ENCODE data around the gene TMEM151A. TPM values are rescaled to one million over a fixed set of nuclear protein-coding genes. Genes with fewer than 3 reads are reported as not detected.
"Not testable (repeated sequence)": the region's sequence is repeated elsewhere in the genome, so short reads cannot be mapped to it uniquely, and the experiment has no call there.

The TMEM151A gene
- total RNA-seq, 1 experiment from 2014 or later = not detected

- H3K9ac ChIP-seq (ENCODE audit: low read length) = no peak overlapping the region
- no peaks in the 10 kb centered on the region for H3K27me3 ChIP-seq (ENCODE audit: low read length)
- TF ChIP-seq EZH2 (IDR thresholded peaks at IDR 0.05; ENCODE audit: low read length, unreplicated experiment) (no peak), CTCF (conservative IDR thresholded peaks at IDR 0.05; ENCODE audit: low read depth, low read length) (no peak), EZH2phosphoT487 (IDR thresholded peaks at IDR 0.05; ENCODE audit: borderline replicate concordance, low read length) (no peak)
- ChIA-PET CTCF (no interaction called here), POLR2A (ENCODE audit: unreplicated experiment) (no interaction called here)
- no peaks in the 10 kb centered on the region for H4K20me1 ChIP-seq (ENCODE audit: low read length)
- no TSS peak for BruUV-seq (replicated peaks)
- no peaks in the 10 kb centered on the region for H3K9me3 ChIP-seq (ENCODE audit: low read length)
- no peaks in the 10 kb centered on the region for H3K79me2 ChIP-seq (ENCODE audit: low read length)
- no peak overlapping the region for H3K27ac ChIP-seq (ENCODE audit: low read length)
- intact Hi-C loops (cut with micrococcal nuclease) = no loop called here
- H2AFZ ChIP-seq (ENCODE audit: low read length) = no peak overlapping the region
- no peaks in the 10 kb centered on the region for H3K9me2 ChIP-seq (replicated peaks; ENCODE audit: low read length)
- H3K36me3 ChIP-seq (ENCODE audit: low read depth, low read length) = no peaks in the 10 kb centered on the region
- H3K4me3 ChIP-seq (ENCODE audit: low read length) = no peak overlapping the region
- H3F3A ChIP-seq (ENCODE audit: low read length, unreplicated experiment) = no peaks in the 10 kb centered on the region
- ATAC-seq (no peak), DNase-seq (no peak)
- no peak overlapping the region for H3K4me2 ChIP-seq (ENCODE audit: low read length)
- no peaks in the 10 kb centered on the region for H3K4me1 ChIP-seq (ENCODE audit: insufficient read depth, low read length)
These were observed 42.8 kb upstream of the TMEM151A start for GRCh38 chr11:66248903-66249302.

- no peak for DNase-seq
- no peak overlapping the region for H3K27ac ChIP-seq (ENCODE audit: low read length)
These were observed 39.9 kb upstream of the TMEM151A start for GRCh38 chr11:66251809-66252208.

GRCh38 chr11:66253081-66253480, 38.6 kb upstream of the TMEM151A start:
- CTCF ChIA-PET; ATAC-seq; H3K4me1 ChIP-seq (ENCODE audit: insufficient read depth, low read length); H3K27ac ChIP-seq (ENCODE audit: low read length); H3K9me3 ChIP-seq (ENCODE audit: low read length); DNase-seq; H3K4me2 ChIP-seq (ENCODE audit: low read length); H3K9me2 ChIP-seq (replicated peaks; ENCODE audit: low read length); H3K79me2 ChIP-seq (ENCODE audit: low read length); H3F3A ChIP-seq (ENCODE audit: low read length, unreplicated experiment); intact Hi-C loops (cut with micrococcal nuclease); H3K4me3 ChIP-seq (ENCODE audit: low read length); BruUV-seq (replicated peaks); H4K20me1 ChIP-seq (ENCODE audit: low read length); H3K9ac ChIP-seq (ENCODE audit: low read length); POLR2A ChIA-PET (ENCODE audit: unreplicated experiment); H2AFZ ChIP-seq (ENCODE audit: low read length); H3K36me3 ChIP-seq (ENCODE audit: low read depth, low read length); H3K27me3 ChIP-seq (ENCODE audit: low read length): not testable (repeated sequence)

More at GRCh38 chr11:66251809-66252208, 39.9 kb upstream of the TMEM151A start:
- POLR2A ChIA-PET (ENCODE audit: unreplicated experiment) = no interaction called here
- TF ChIP-seq CTCF (conservative IDR thresholded peaks at IDR 0.05; ENCODE audit: low read depth, low read length) = no peak
- TF ChIP-seq EZH2 (IDR thresholded peaks at IDR 0.05; ENCODE audit: low read length, unreplicated experiment) = no peak
- TF ChIP-seq EZH2phosphoT487 (IDR thresholded peaks at IDR 0.05; ENCODE audit: borderline replicate concordance, low read length) = no peak
- no peaks in the 10 kb centered on the region for H3K79me2 ChIP-seq (ENCODE audit: low read length)
- H3K27me3 ChIP-seq (ENCODE audit: low read length) = no peaks in the 10 kb centered on the region
- no peaks in the 10 kb centered on the region for H3K36me3 ChIP-seq (ENCODE audit: low read depth, low read length)
- no TSS peak for BruUV-seq (replicated peaks)
- ATAC-seq = no peak
- no peak overlapping the region for H3K4me2 ChIP-seq (ENCODE audit: low read length)
- H4K20me1 ChIP-seq (ENCODE audit: low read length) = no peaks in the 10 kb centered on the region
- intact Hi-C loops (cut with micrococcal nuclease) = no loop called here
- H3K9me2 ChIP-seq (replicated peaks; ENCODE audit: low read length) = no peaks in the 10 kb centered on the region
- H3K4me1 ChIP-seq (ENCODE audit: insufficient read depth, low read length) = peaks cover 3% of the 10 kb centered on the region
- no peak overlapping the region for H2AFZ ChIP-seq (ENCODE audit: low read length)
- no peaks in the 10 kb centered on the region for H3K9me3 ChIP-seq (ENCODE audit: low read length)
- no peak overlapping the region for H3K4me3 ChIP-seq (ENCODE audit: low read length)
- no peak overlapping the region for H3K9ac ChIP-seq (ENCODE audit: low read length)
- H3F3A ChIP-seq (ENCODE audit: low read length, unreplicated experiment) = no peaks in the 10 kb centered on the region
- CTCF ChIA-PET = interaction anchor here (0.5 kb wide), 1 partner anchor 133 kb away, joined by 5 read pairs; no protein-coding TSS in a partner anchor

Data from PC-3 (cell line).